ENCODE results near the gene SRL. TPM values are rescaled to one million over a fixed set of nuclear protein-coding genes. Genes with fewer than 3 reads are reported as not detected.

Gene SRL
- total and polyA plus RNA-seq, 4 donors: 0.30 to 2.9 (median 1.2) TPM

DNA sequence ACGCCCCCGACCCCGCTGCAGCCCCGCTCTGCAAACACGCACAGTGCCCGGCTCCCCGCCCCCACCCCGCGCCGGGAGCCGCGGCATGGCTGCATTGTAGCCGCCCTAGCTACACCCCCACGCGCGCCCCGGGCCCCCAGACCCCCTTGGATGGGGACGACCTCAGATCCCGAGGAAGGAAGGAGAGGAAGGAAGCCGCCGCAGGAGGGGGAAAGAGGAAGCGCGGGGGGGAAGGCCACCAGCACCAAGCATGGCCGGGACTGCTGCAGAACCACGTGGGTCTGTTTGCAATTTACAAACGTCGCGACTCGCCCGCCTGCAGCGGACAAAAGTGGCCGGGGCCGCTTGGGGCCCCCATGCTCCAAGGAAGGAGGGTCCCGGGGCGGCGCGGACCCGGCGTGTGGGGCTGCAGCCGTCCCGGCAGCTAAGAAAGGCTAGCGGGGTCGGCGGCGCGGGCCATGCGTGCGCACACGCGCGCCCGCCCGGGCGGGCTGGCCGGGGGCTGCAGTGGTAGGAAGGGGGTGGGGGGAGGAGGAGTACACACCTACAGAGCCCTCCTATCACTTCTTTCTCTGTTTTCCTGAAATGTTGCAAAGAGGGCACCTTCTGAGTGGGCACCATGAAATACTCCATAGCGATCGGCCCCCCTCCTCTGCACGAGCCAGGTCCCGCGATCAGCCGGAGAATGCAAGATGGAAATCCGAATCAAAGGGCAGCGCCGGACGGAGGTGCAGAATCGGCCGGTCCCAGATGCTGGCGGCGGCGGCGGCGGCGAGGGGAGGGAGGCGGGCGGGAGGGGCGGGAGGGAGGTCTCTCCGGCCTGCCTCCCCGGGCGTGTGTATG, 30.5 kb upstream of the SRL start:
- no peaks in the 10 kb centered on the region for H3K36me3 ChIP-seq (ENCODE audit: control insufficient read depth in 4 of 4, insufficient read depth in 4 of 4, low read length in 4 of 4)
- DNase-seq (peak in 2 of 3 donors; percentile 73 to 76), ATAC-seq (ENCODE audit: insufficient read depth, low FRiP score) (peak; percentile 3)
- TF ChIP-seq CTCF (IDR thresholded peaks at IDR 0.05; ENCODE audit: control extremely low read depth, extremely low read depth): no peak
- H3K4me3 ChIP-seq: peak overlapping the region; percentile 66
- 0 to 1% methylated on average over 48 to 79 of the region's 79 CpGs for WGBS, 2 donors
- H3K9me3 ChIP-seq (ENCODE audit: control insufficient read depth in 4 of 4, insufficient read depth in 3 of 4, low read length in 3 of 4): no peaks in the 10 kb centered on the region
- H3K4me1 ChIP-seq (ENCODE audit: control insufficient read depth in 5 of 5, insufficient read depth in 5 of 5, low read length in 5 of 5): peaks cover 0 to 17% (median 0%) of the 10 kb centered on the region in 5 donors
- no peaks in the 10 kb centered on the region for H3K27me3 ChIP-seq (ENCODE audit: control insufficient read depth in 3 of 3, insufficient read depth in 3 of 3, low read length in 2 of 3)
- no peak overlapping the region for H3K9ac ChIP-seq (ENCODE audit: insufficient read depth in 1 of 2, low read length in 2 of 2)
- peak overlapping the region; percentile 74 to 91 for H3K27ac ChIP-seq (ENCODE audit: low read depth in 1 of 2, low read length in 1 of 2)

DNA sequence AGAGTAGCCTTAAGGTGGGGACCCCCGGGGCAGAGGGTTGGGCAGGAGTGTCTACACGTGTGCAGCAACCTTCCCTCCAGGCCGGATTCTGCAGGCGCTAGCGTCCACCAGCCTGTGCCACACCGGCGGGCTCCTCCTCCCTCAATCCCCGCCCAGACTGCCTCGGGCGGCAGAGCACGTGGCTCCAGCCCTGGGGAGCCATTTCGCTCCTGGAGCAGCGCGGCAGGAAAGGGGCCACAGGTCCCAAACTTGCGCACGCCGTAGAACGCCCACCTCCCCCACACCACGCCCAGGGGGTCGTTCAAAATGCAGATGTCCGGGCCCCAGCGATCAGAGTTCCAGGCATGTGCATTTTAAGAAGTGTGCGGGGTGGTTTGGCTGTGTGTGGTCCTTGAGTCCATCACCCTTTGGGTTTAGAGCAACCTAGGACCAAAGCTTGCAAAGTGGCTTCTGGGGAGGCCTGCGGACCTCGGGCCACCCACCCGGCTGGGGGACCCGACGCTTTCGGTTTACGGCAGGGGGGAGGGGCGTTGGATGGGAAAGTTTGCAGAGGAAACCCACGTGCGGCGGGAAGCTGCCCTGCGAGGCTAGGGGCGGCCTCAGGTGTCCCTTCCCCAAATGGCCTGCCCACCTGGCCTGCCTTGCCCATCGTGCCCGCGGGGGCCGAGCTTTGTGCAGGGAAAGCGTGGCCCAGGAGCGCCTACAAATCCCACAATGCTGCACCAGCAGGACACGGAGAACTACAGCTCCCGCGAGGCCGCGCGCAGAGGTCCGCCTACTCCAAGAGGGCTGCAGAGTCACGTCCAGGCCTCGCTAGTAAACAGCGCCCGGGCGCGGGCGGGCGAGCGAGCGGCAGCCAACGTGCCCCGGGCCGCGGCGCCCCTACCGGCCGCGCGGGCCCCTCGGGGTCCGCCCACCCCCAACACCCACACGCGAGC, 29.6 kb upstream of the SRL start:
- 0% methylated on average over 62 to 72 of the region's 72 CpGs for WGBS, 2 donors
- DNase-seq: peak; percentile 93 to 96 (median 94)
- H3K4me1 ChIP-seq (ENCODE audit: control insufficient read depth in 5 of 5, insufficient read depth in 5 of 5, low read length in 5 of 5): peaks cover 0 to 17% (median 0%) of the 10 kb centered on the region in 5 donors
- no peaks in the 10 kb centered on the region for H3K36me3 ChIP-seq (ENCODE audit: control insufficient read depth in 4 of 4, insufficient read depth in 4 of 4, low read length in 4 of 4)
- peak; percentile 85 for ATAC-seq (ENCODE audit: insufficient read depth, low FRiP score)
- no peak for TF ChIP-seq CTCF (IDR thresholded peaks at IDR 0.05; ENCODE audit: control extremely low read depth, extremely low read depth)
- peak overlapping the region; percentile 66 for H3K4me3 ChIP-seq
- no peaks in the 10 kb centered on the region for H3K9me3 ChIP-seq (ENCODE audit: control insufficient read depth in 4 of 4, insufficient read depth in 3 of 4, low read length in 3 of 4)
- no peaks in the 10 kb centered on the region for H3K27me3 ChIP-seq (ENCODE audit: control insufficient read depth in 3 of 3, insufficient read depth in 3 of 3, low read length in 2 of 3)
- H3K27ac ChIP-seq (ENCODE audit: low read depth in 1 of 2, low read length in 1 of 2): peak overlapping the region; percentile 91 to 93
- peak overlapping the region; percentile 32 to 55 for H3K9ac ChIP-seq (ENCODE audit: insufficient read depth in 1 of 2, low read length in 2 of 2)

DNA sequence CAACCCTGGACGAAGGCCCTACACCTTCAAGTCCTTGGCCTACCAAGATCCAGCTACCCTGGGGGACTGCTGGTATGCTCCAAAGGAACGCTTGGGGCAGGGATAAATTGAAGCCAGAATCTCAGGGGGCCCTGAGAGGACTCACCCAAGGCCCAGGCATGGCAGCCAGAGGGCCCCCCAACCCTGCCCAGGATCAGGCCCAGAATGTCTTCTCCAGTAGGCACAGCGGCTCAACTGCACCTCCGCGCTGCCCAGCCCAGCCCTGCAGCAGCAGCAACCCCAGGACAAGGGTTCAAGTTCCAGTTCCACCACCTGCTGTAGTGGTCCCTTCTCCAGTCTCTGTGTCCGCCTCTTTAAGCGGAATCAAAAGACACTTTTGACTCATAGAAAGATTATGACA, 28.7 kb upstream of the SRL start:
- WGBS, 2 donors: 91 to 93% methylated on average over 7 of the region's 7 CpGs
- H3K27me3 ChIP-seq (ENCODE audit: control insufficient read depth in 3 of 3, insufficient read depth in 3 of 3, low read length in 2 of 3): no peaks in the 10 kb centered on the region
- H3K36me3 ChIP-seq (ENCODE audit: control insufficient read depth in 4 of 4, insufficient read depth in 4 of 4, low read length in 4 of 4): no peaks in the 10 kb centered on the region
- peaks cover 0 to 17% (median 0%) of the 10 kb centered on the region in 5 donors for H3K4me1 ChIP-seq (ENCODE audit: control insufficient read depth in 5 of 5, insufficient read depth in 5 of 5, low read length in 5 of 5)
- H3K9ac ChIP-seq (ENCODE audit: insufficient read depth in 1 of 2, low read length in 2 of 2): no peak overlapping the region
- no peak overlapping the region for H3K4me3 ChIP-seq
- H3K9me3 ChIP-seq (ENCODE audit: control insufficient read depth in 4 of 4, insufficient read depth in 3 of 4, low read length in 3 of 4): no peaks in the 10 kb centered on the region
- DNase-seq (no peak), ATAC-seq (ENCODE audit: insufficient read depth, low FRiP score) (no peak)
- no peak for TF ChIP-seq CTCF (IDR thresholded peaks at IDR 0.05; ENCODE audit: control extremely low read depth, extremely low read depth)
- no peak overlapping the region for H3K27ac ChIP-seq (ENCODE audit: low read depth in 1 of 2, low read length in 1 of 2)
